ENCODE measurements around the gene GPX4.

The GPX4 gene

GRCh38 chr19:1084024-1084868 lies 19.5 kb upstream of the GPX4 start:
- no peak for DNase-seq (ENCODE audit: low read depth in 2 of 2)

GRCh38 chr19:1085053-1085658 lies 18.6 kb upstream of the GPX4 start:
- DNase-seq (ENCODE audit: low read depth in 2 of 2): no peak

- no peak for DNase-seq (ENCODE audit: low read depth in 2 of 2)
Measured at GRCh38 chr19:1085676-1086442, 17.9 kb upstream of the GPX4 start.

DNA sequence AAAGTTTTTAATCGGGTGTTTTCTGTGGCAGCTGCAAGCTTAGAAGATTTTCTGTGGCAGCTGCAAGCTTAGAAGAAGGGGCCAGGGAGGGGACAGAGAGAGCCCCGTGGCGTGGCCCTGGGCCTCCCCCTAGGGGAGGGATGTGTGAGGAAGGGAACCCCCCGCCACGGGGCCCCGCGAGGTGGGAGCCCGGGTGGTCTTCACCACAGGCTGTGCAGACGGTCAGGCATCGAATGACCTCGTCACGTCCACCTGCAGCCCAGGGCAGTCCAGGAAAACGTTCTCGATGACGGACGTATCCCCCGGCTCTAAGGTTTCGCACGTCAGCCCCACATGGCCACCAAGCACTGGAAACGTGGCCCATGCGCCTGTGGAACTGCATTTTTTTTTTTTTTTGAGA lies 17.2 kb upstream of the GPX4 start:
- DNase-seq (ENCODE audit: low read depth in 2 of 2): no peak

DNA sequence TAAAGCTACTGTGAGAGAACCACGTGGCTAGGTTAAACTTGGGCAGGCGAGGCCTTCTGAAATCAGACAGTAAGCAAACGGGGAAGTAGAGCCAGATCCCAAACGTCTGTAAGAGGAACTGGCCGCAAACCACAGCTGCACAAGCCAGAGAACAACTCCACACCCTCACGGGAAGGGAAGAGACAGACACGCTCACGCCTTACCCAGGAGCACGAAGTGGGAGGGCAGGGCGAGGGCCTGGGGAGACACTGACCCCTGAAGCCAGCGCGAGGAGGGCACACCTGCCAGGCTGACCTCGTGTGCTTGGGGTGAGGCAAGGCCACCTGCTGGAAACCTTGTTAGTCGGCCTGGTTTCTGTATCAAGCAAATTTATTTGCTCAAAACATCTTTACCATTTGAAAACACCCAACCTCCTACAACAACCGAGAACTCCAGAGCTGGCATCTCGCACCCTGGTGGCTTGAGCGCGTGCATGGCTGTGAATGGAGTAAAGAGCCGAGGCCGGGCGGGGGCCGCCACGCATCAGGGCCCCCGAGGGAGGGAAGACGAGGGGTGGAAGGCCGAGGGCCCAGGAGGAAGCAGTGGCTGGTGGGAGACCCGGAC lies 15.9 kb upstream of the GPX4 start:
- DNase-seq (ENCODE audit: low read depth in 2 of 2): no peak

DNA sequence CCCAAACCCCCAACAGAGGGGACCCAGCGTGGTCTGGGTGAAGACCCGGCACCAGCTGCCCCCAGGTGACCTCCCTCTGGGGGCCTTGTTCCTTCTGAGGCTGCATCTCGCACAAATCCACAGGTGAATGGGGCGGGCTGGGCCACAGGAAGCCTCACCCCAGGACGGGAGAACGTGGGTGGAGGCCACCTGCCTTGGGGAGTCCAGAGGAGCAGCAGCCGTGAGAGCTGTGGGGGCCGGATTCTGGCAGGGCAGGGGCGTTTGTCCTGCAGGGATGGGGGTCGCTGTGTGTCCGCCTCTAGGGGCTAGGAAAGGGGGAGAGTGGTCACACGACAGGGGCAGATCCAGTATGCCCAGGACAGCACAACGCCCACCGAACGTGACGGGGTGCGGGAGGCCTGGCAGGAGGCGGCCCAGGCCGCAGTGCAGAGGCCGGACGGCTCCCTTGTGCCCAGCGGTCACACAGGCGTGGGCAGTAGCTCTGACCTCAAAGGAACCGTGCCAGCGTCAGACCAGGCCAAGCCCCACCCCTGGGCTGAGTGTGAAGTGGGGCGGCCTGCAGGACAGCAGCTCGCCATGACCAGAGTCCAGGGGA lies 15.3 kb upstream of the GPX4 start:
- no peak for DNase-seq (ENCODE audit: low read depth in 2 of 2)

DNA sequence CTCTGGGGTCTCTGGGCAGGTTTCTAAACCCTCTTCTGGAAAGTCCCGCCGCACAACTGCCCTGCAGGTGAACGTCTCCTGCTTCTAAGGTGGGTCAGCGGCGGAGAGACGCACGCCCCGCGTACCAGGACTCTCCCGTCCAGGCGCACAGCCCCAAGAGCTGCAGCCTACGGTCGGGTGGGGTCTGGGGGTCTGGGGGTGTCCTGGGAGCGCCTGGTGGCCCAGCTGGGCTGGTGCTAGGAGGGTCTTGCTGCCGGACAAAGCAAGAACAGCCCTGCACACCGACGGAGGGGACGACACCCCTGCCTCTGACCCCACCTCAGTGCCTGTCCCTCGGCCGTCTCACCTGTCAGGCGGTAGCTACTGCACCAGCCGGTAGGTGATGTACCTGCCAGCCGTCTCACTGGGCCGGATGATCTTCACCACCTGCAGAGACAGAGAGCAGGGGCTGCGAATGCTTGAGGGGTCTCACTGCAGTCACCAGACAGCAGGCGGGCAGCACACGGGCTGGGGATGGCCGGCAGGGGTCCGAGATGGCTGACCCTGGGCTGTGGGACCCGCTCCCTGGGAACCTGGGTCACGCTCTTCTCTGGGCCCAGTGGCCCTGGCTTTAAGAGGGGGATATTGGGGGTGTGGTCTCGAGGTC lies 14.5 kb upstream of the GPX4 start:
- no peak for DNase-seq (ENCODE audit: low read depth in 2 of 2)

DNA sequence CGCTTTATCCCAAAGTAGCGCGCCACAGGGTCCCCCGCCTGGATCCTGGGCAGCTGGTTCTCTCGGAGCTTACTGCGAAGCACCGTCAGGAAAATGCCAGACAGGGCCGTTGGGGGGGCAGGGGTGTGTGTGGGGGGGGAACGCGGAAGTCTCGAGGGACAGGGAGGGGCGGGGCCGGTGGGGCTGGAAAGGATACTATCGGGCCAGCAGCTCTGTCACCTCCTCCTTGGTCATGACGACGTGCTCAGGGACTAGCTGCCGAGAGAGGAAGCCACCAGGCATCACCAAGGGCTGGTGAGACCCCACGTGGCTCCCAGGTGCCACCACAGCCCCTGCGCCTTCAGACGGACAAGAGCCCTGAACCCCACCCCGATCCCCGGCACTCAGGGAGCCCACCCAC lies 13.9 kb upstream of the GPX4 start:
- DNase-seq (ENCODE audit: low read depth in 2 of 2): no peak

GRCh38 chr19:1090731-1091543 lies 12.9 kb upstream of the GPX4 start:
- no peak for DNase-seq (ENCODE audit: low read depth in 2 of 2)

DNA sequence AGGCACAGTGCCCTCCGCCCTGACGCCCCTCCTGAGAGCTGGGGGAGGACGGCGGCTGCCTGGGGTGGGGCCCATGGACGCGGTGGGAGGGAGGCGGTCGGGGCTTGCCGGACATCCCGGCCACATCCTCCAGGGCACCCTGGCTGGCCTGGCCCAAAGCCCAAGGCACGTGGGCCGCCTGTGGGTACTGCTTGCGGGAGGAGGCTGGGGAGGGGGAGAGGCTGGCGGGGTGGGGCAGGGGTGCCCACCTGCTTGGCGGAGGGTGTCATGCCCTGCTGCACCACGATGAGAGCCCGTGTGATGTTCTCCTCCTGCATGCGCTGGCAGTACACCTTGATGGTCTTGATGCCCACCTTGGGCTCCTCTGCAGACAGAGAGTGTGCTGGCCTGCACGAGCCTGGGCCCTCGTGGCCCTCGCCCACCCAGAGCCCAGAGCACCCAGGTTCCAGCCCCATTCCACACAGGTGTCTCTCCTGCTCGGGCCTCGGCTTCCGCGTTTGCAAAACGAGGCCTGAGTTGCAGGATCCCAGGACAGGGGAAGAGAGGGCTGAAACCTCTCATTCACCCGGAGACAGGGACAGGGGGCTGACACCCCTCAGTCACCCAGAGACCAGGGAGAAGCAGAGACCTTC lies 12.1 kb upstream of the GPX4 start:
- no peak for DNase-seq (ENCODE audit: low read depth in 2 of 2)

DNA sequence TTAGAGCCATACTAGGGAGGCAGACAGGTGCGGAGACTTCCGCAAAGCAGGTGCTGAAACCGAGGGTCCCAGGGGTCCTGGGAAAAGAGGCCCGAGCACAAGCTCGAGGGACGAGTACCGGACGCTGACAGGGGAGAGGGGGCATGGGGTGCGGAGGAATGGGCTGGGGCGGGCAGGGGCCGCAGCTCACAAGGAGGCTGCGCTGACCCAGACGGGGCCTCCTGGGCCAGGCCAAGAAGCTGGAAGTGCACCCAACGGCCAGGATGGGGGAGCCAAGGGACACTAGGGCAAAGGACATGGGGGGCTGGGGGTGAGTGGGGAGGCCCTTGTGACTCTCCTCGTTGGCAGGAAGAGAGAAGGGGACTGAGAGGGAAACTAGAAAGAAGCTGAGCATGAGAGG lies 10.5 kb upstream of the GPX4 start:
- DNase-seq (ENCODE audit: low read depth in 2 of 2): no peak

DNA sequence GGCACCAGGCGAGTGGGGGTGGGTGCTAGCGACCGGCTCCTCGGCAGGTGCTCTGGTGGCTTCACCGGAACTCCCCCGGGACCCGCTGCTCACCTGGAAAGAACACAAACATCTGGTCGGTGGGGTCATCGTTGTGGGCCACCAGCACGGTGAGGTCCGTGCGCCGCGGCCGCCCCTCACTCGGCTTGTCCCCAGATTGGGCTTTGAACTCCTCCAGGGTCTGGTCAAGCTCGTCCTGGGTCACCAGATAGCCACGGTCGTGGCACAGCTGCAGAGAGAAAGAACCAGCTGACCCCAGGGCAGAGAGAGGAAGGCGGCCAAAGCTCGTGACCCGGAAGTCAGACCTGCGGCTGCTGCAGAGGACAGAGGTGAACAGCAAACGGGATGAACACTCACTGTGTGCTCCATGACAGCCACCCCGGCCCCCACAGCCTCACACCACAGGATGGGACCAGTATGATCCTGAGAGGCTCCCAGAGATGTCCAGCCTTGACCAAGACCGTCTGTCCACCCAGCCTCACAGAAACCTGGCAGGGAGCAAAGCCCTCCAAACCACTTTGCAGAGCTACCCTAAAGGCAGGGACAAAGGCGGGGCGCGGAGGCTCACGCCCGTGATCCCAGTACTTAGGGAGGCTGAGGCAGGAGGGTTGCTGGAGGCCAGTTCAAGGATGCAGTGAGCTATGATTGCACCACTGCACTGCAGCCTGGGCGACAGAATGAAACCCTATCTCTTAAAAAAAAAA lies 9.8 kb upstream of the GPX4 start:
- DNase-seq (ENCODE audit: low read depth in 2 of 2): no peak

DNA sequence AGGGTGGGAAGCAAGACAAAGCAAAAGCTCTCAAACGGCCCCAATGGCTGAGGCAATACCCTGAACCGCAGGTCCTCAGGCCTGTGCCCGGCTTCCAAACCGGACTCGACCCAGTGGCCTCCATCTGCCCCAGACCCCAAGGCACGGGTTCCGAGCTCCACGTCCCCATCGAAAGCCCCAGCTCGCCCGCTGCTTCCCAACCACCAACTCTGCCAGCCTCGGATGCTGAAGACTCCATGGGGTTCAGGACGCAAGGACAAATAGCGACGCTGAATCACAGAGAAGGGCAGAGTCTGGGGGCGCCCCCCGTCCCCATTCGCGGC lies 9.2 kb upstream of the GPX4 start:
- no peak for DNase-seq (ENCODE audit: low read depth in 2 of 2)

DNA sequence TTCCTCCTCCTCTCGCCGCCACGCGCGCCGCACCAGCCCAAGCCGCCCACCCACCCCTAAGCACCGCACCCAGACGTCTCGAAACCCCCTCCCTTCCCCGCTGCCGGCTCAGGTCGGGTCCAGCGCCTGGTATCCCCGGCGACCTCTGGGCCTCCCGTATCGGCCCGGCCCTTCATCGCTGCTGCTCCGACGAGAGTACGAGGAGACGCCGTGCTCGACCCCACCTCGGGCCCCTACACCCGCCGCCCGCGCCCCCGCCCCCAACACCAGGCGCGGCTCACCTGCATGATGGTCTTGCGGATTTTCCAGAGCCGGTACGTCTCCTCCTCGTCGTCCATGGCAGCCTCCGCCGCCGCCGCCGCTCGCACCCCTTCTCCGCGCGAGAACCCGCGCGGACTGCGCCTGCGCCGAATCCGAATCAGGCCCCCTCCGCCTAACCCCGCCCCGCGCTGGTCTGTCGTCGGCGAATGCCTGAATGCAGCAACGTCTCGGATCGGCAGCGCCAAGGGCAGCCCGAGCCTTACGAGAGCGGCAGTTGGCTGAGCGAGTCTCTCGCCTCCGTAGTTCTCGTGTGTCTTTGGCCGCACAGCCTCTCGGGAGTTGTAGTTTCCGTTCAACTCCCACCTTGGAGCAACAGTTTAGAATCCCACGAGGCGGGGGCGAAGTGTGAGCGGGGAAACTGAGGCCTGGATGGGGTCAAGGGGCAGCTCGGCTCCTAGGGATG lies 8.7 kb upstream of the GPX4 start, which contains the start of gene POLR2E:
Gene POLR2E, minus strand, starts transcription at position 398 of the 724 bp plus-strand sequence. Its CDS starts 60 bp downstream, at position 338.
- DNase-seq (ENCODE audit: low read depth in 2 of 2): peak; percentile 97

- no peak for DNase-seq (ENCODE audit: low read depth in 2 of 2)
Measured at GRCh38 chr19:1097810-1098176, 6.0 kb upstream of the GPX4 start.

DNA sequence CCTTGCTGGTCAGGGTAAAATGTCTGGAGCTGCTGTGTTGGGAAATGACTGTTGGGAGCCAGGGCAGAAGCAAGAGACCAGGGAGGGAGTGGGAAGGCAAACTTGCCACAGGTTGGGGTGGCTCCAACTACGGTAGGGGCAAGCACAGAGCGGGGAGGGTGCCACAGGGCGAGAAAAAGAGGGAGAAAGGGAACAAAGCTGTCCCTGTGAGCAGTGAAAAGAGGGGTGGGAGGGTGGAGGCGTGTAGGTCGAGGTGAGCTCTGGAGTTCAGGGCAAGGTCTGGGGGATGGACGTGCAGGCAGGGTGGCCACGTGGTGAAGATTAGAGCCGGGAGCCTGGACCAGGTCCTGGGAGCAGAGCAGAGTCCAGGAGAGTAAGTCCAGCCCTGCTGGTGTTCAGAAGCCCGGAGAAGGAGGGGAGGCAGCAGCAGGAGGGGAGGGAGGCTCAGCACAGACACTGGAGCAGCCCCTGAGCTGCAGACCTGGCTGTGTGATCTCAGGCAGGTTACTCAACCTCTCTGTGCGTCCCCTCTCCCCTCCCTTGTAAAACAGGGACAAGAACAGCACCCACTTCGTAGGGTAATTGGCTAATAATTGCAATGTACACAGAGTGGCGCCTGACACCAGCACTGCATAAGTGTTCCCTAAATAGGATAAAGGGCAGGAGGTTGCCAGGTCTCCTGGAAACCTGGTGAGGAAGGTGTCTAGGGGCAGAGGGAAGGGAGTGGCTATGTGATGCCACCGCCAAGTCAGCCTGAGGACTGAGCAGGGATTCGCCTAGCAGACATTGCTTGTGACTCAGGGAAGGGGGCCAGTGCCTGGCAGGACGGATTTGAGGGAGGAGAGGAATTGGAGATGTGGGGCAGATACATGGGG lies 5.4 kb upstream of the GPX4 start:
- no peak for DNase-seq (ENCODE audit: low read depth in 2 of 2)

DNA sequence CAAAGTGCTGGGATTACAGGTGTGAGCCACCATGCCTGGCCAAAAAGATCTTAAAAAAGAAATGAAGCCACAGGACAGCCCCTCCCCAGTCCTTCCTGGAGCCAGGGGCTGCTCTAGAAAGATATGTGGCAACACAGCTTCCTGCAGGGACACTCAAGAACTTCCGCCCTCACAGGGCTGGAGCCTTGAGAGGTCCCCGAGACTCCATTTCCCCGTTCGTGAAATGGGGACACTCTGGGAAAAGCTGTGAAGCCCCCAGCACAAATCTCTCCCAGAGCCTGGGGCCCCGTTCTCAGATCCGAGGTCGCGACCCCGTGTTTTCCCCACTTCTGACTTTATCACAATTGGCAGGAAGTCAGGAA lies 2.5 kb upstream of the GPX4 start:
- DNase-seq (ENCODE audit: low read depth in 2 of 2): no peak

All from stimulated activated CD8-positive, alpha-beta memory T cell treated with anti-CD3 and anti-CD28 coated beads, Interleukin-2, amount 100 ng/mL, for 1 hour (primary cell).